ENCODE results near the gene RTL10. TPM values are rescaled to one million over a fixed set of nuclear protein-coding genes. Genes with fewer than 3 reads are reported as not detected.
A peak's percentile ranks its signal among the peaks of the same experiment; 100 is the strongest.

Gene RTL10
- total RNA-seq, 3 donors from 2014 or later, result 10.1 to 12.2 (median 11.9) TPM

GRCh38 chr22:19807161-19807913 is 47.3 kb downstream of the RTL10 start:
- Histone ChIP-seq H3K4me1 (ENCODE audit: low read depth) (peaks cover 7% of the 10 kb centered on the region), H3K4me3 (no peak overlapping the region), H3K9me3 (no peaks in the 10 kb centered on the region), H3K36me3 (ENCODE audit: low read depth) (no peaks in the 10 kb centered on the region)
- ATAC-seq, result no peak
- peak in 1 of 3 donors; percentile 48 for DNase-seq
- intact Hi-C loops (cut with DNase I, micrococcal nuclease), result no loop called here
- TF ChIP-seq CTCF (IDR thresholded peaks at IDR 0.05), result no peak

GRCh38 chr22:19806213-19807160 is 48.2 kb downstream of the RTL10 start:
- no peak for TF ChIP-seq CTCF (IDR thresholded peaks at IDR 0.05)
- Histone ChIP-seq H3K36me3 (ENCODE audit: low read depth) (no peaks in the 10 kb centered on the region), H3K4me3 (no peak overlapping the region), H3K4me1 (ENCODE audit: low read depth) (peaks cover 7% of the 10 kb centered on the region), H3K9me3 (no peaks in the 10 kb centered on the region)
- DNase-seq, result peak; percentile 89 to 94 (median 93)
- ATAC-seq, result peak; percentile 98
- intact Hi-C loops (cut with DNase I, micrococcal nuclease), result no loop called here

- H3K4me3 ChIP-seq, result no peak overlapping the region
- H3K9me3 ChIP-seq, result no peaks in the 10 kb centered on the region
- intact Hi-C loops (cut with DNase I, micrococcal nuclease), result no loop called here
- no peak for DNase-seq
- H3K4me1 ChIP-seq (ENCODE audit: low read depth), result peaks cover 7% of the 10 kb centered on the region
- no peak for ATAC-seq
- no peaks in the 10 kb centered on the region for H3K36me3 ChIP-seq (ENCODE audit: low read depth)
- no peak for TF ChIP-seq CTCF (IDR thresholded peaks at IDR 0.05)
Observed at GRCh38 chr22:19805821-19806212, 48.9 kb downstream of the RTL10 start.

Other genes with a start within 250 kb of the RTL10 start
- 10 to 100 TPM in 1 of 3 donors, 1 to 10 TPM in 2; 1.2 to 17.8 (median 2.7) TPM for gene SEPTIN5, start 140.4 kb downstream of the RTL10 start, total RNA-seq
- 1 to 10 TPM in 1 of 3 donors, under 1 TPM in 2; 0.34 to 1.5 (median 0.41) TPM for gene GP1BB, start 131.3 kb downstream of the RTL10 start, total RNA-seq
- gene TBX1, start 94.1 kb downstream of the RTL10 start, total RNA-seq, result 1 to 10 TPM in 2 of 3 donors, under 1 TPM in 1; 0.90 to 4.1 (median 2.9) TPM
- 1 to 10 TPM; 2.7 to 4.7 (median 3.4) TPM for gene GNB1L, start within 50 bp of the RTL10 start, total RNA-seq
- 10 to 100 TPM; 61.2 to 88.7 (median 70.7) TPM for gene COMT, start 86.9 kb upstream of the RTL10 start, total RNA-seq
- gene TXNRD2, start 86.9 kb upstream of the RTL10 start, total RNA-seq, result 10 to 100 TPM; 20.9 to 23.6 (median 22.6) TPM
- 10 to 100 TPM; 11.2 to 15.3 (median 15.1) TPM for gene ARVCF, start 161.9 kb upstream of the RTL10 start, total RNA-seq
- 10 to 100 TPM; 17.5 to 29.7 (median 27.6) TPM for gene TANGO2, start 166.2 kb upstream of the RTL10 start, total RNA-seq
- 10 to 100 TPM; 39.0 to 48.8 (median 48.4) TPM for gene DGCR8, start 225.4 kb upstream of the RTL10 start, total RNA-seq